Measurements from ENCODE around the gene RPGR. TPM values are rescaled to one million over a fixed set of nuclear protein-coding genes. Genes with fewer than 3 reads are reported as not detected.

The RPGR gene
- total RNA-seq, 1 experiment from 2014 or later: 4.3 TPM

- DNase-seq (ENCODE audit: low read depth): no peak
These were observed 6.5 kb downstream of the RPGR start for GRCh38 chrX:38320819-38321218.

DNA sequence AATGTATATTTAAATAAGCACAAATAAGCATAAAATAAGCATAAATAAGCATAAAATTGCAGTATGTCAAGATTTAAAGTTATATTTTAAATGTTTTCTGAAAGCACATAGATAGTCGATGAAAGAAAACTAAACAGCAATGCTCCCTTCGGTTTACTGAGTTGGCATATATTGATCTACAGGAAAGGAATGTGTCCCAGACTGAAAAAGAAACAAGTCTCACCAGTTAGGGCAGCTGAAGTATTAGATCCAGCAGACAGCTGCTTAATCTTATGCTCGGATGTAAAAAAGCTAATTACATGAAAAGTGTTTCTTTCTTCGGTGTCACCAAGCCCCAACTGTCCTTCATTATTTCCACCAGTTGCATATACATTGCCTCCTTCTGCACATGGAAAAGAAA is 8.7 kb downstream of the RPGR start:
- no peak for DNase-seq (ENCODE audit: low read depth)

- DNase-seq (ENCODE audit: low read depth): no peak
These were observed 9.1 kb downstream of the RPGR start for GRCh38 chrX:38318196-38318595.

DNA sequence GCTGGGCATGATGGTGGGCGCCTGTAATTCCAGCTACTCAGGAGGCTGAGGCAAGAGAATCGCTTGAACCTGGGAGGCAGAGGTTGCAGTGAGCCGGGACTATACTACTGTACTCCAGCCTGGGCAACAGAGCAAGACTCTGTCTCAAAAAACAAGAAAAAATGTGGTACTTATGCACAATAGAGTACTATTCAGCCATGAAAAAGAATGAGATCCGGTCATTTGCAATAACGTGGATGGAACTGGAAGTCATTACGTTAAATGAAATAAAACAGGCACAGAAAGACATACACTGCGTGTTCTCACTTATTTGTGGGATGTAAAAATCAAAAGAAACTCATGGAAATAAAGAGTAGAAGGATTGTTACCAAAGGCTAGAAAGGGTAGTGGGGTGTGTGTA is 12.1 kb downstream of the RPGR start:
- DNase-seq (ENCODE audit: low read depth): no peak

DNA sequence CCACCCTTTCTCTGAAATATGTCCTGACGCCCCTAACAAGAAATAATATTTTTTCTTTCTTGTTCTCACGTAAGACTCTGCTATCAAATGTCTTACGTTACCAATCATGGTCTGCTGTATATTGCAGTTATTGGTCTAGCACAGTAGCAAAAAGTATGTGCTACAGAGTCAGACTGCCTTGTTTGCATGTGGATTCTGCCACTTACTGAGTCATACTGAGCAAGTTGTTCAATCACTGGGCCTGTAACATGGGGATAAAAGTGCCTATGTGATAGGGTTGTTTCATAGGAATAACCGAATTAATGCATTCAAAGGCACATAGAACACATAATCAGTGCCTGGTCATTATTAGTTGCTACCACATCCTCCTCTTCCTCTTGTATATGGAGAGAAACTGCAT is 14.1 kb downstream of the RPGR start:
- peak; percentile 33 for DNase-seq (ENCODE audit: low read depth)

- peak; percentile 90 for DNase-seq (ENCODE audit: low read depth)
These were observed 14.9 kb downstream of the RPGR start for GRCh38 chrX:38312436-38312835.

GRCh38 chrX:38311743-38312142 is 15.6 kb downstream of the RPGR start:
- DNase-seq (ENCODE audit: low read depth): peak; percentile 40

- DNase-seq (ENCODE audit: low read depth): no peak
These were observed 21.3 kb downstream of the RPGR start for GRCh38 chrX:38305971-38306370.

DNA sequence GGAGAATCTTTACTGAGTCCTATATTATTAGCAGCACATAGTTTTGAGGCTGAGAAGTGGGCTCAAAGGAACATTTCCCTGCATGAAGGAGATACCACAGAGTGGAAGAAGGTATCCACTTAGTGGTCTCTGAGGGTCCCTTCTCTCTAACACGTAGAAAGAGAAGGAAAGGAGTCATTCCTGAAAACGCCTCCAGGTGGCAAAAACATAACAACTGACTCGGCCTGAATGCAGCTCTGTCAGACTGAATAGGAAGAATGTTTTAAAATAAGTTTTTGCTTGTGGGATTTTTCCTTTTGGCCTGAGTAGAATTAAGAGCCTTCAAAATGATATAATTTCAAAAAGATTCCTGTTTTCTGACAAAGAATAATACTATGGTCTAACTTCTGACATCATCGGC is 23.3 kb downstream of the RPGR start:
- peak; percentile 19 for DNase-seq (ENCODE audit: low read depth)

DNA sequence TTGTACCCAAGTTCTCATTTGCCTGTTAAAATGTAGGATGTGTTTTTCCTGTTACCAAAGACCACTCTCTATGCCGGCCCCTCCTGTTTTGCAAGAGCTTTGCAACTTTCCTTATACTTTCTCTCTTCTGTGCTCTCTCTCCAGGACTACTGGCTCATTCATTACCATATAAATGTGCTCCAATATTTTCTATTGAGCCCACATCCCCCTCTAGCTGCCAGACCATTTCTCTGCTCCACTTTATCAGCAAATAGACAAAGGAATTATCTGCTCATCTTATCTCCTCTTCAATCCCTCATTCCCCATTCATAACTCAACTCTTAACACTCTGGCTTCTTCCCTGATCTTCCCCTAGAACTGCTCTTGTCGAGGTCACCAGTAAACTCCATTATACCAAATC is 33.6 kb downstream of the RPGR start:
- DNase-seq (ENCODE audit: low read depth): no peak

GRCh38 chrX:38287674-38288073 is 39.6 kb downstream of the RPGR start:
- DNase-seq (ENCODE audit: low read depth): no peak

- no peak for DNase-seq (ENCODE audit: low read depth)
These were observed 41.7 kb downstream of the RPGR start for GRCh38 chrX:38285649-38286048.

GRCh38 chrX:38282049-38282448 is 45.3 kb downstream of the RPGR start:
- DNase-seq (ENCODE audit: low read depth): no peak

DNA sequence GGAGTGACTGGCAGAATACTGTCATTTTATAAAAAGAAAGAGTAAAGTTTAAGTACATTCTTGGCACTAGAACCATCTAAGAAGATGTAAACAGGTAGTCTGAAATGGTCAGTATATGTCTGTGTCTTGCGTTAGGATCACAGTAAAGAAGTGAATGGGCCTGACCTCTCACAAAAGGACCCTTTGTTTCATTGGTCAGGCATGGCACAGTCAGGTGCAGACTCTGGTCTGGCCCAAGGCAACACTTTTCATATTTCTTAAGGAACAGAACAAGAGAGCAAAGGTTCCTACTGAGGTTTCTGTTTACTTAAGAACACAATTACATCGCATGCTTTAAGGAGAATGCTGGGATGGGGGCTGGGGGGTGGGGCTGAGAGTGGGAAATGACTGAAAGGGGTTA is 48.1 kb downstream of the RPGR start:
- no peak for DNase-seq (ENCODE audit: low read depth)

DNA sequence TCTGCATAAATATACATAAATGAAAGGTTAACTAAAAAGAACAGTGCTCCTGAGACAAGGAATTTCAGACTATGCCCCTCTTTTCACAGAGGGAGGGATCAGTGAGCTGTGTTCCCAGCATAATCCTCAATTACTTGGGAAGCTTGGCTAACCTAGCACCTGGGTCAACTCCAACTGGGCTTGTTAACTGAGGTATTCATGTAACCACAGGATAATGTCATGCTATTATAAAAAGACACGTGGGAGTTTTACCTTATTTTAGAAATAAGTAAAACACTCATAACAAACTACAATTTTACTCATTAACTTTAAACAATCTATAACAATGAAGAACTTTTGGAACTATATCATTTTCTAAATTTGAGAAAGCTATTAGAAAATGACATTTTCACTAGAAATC is 48.6 kb downstream of the RPGR start:
- peak; percentile 60 for DNase-seq (ENCODE audit: low read depth)

DNA sequence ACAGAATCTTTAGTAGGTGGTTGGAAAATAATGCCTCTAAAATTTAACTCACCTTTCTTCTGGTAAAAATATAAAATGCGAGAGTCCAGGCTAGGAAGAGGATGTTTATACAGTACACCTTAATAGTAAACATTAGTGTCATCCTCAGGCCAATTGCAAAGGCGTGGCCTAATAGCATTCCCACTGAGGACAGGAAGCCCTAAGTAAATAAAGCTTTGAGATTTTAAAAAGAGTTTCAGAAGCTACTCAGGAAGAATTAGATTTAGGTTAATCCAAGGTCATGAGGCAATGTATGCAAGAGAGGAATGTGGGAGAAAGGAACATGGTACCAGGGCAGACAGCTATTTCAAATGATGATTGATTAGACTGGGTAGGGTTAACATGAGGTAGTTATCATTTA is 49.5 kb downstream of the RPGR start:
- DNase-seq (ENCODE audit: low read depth): peak; percentile 13

DNA sequence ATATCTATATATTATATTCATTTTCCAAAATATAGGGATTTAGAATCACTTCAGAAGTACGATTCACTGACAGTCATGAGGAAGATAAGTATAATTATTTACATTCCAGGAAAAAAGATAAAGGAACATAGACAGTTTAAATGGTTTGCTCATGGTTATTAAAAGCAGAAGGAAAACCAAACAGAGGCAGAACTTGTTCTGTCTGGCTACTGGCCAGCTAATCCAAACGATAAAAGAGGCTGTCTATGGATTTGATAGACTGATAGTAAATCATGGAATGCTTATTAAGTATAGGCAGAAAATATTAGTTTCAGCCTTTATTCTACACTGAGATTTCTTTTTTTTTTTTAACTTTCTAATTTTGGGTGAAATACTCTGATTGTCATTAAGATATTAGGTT is 50.2 kb downstream of the RPGR start:
- no peak for DNase-seq (ENCODE audit: low read depth)

DNA sequence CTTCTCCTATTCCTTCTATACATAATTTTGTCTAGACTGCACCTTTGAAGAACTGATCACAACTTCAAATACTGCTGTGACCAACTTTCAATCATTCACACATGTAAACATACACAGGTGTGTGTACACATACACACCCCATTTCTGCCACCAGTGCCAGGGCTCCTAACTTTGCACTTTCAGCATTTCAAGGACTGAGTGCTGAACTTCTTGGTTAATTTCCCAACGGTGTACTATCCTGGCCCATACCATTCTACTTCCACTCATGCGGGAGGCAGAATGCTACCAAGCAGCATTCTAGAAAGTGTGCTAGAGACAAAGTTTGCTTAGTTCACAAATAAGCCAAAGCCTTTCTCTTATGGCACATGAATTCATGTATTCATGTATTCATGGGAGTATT is 51.2 kb downstream of the RPGR start:
- DNase-seq (ENCODE audit: low read depth): no peak

DNA sequence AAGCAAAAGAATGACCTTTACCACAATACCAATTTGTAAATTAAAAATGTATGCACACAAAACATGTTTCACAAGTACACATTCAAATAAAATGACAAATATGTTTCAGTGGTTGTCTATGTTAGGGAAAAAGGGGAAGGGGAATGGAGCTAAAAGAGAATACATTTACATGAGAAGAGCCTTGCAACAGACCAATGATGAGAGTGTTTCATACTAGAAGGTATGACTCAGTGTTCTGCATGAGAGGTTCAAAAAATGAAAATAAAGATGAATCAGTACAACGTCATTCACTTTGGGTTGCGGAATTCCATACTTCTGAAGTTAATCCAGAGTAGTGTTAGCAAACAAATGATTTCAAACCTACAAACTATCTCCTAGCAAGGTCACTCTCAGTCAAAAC is 51.7 kb downstream of the RPGR start:
- DNase-seq (ENCODE audit: low read depth): peak; percentile 86

- no peak for DNase-seq (ENCODE audit: low read depth)
These were observed 53.9 kb downstream of the RPGR start for GRCh38 chrX:38273453-38273852.

DNA sequence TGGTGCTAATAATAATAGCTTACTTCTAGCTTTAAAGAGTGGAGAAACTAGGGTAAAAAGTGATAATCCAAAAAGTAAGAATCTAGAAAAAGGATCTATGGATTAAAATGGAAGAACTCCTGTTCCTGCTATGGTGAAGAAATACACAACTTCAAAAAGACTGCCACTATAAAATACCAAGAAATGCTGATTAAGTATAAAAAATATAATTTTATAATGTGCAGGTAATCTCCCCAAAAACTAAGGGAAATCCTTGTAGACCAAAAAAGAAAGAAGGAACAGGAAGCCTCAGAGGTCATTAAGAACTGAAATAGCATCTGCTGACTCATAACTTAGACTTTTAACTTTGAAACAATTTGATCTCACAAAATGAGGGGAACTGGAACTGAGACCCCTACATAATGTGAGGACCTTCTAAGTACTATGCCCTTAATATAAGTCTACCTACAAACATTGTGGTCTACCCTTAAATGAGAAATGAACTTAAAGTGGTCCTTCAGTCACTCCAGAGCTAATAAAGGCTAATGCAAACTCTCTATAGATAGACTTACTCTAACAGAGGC is 56.1 kb downstream of the RPGR start:
- DNase-seq (ENCODE audit: low read depth): peak; percentile 14

DNA sequence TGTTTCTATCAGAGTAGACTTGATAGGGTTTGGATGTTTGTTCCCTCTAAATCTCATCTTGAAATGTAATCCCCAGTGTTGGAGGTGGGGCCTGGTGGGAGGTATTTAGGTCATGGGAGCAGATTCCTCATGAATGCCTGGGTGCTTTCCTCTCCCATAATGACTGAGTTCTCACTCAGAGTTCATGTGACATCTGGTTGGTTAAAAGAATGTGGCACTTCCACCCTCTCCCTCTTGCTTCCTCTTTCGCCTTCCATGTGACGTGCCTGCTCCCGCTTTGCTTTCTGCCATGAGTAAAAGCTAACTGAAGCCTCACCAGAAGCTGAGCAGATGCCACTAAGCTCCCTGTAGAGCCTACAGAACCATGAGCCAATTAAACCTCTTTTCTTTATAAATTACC is 59.3 kb downstream of the RPGR start:
- DNase-seq (ENCODE audit: low read depth): no peak

DNA sequence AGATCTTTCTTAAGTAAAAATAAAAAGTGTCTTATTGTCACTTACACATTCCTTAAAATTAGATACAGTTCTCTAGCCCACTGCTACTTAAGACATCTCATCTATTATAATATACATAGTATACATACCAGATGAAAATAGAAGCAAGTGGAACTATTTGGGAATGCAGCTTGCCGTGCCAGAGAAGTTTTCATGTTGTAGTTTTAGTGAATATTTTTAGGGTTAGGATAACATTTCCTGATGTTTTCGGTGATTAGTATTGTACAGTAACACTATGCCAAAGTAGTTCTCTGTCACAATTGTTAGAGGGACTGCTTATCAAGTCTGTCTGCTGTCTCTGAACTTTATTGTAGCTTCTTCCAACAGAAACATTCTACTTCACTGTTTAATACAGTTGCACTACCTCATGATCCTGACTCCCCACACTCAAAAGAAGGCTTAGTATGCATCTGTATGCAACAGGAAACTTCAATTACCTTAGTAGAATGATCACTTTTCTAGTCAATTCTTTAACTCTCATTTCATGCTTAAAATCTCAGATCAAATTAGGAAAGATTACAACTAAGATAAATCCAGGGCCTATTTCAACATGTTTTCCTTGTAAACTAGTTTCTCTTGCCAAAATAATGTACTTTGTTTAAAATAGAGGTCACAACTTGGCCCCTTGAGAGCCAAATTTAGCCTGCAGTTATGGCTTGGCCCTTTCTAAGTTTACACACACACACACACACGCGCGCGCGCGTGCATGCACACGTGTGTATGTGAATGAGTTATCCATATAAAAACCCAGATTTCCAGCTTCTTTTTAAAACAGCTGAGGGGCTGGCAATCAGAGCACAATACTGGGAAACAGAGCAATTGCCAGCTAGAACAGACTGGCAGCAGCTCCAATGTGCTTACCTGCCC is 64.3 kb downstream of the RPGR start:
- no peak for DNase-seq (ENCODE audit: low read depth)

- DNase-seq (ENCODE audit: low read depth): peak; percentile 48
These were observed 67.1 kb downstream of the RPGR start for GRCh38 chrX:38260231-38260630.

Data from M059J (cell line).